Spinal cord (tissue), 10 donors: ENCODE results near the gene GPR179. TPM values are rescaled to one million over a fixed set of nuclear protein-coding genes. Genes with fewer than 3 reads are reported as not detected.
"Not testable (repeated sequence)": the region's sequence is repeated elsewhere in the genome, so short reads cannot be mapped to it uniquely, and the experiment has no call there.

Experiments used
- DNase-seq, 6 donors: peaks; one replicate each; pipeline versions ENCODE4 v3.0.0 to v3.0.0-alpha.2; 2013 to 2015; ENCODE audit warnings: low spot score in 6 of 6, low read depth in 4 of 6
- H3K27ac ChIP-seq: one replicate; pipeline ENCODE4 v1.5.1; 2013; ENCODE audit warnings: low read depth, low read length, control low read depth
- H3K27me3 ChIP-seq: one replicate; pipeline ENCODE4 v1.6.1; 2013; ENCODE audit warnings: low read length; ENCODE audit not compliant: control insufficient read depth, insufficient read depth
- H3K36me3 ChIP-seq: one replicate; pipeline ENCODE4 v1.6.1; 2013; ENCODE audit warnings: low read length; ENCODE audit not compliant: control insufficient read depth, insufficient read depth
- H3K4me1 ChIP-seq: one replicate; pipeline ENCODE4 v1.6.1; 2013; ENCODE audit warnings: low read length; ENCODE audit not compliant: control insufficient read depth, insufficient read depth
- H3K4me3 ChIP-seq: one replicate; pipeline ENCODE4 v1.5.1; 2013; ENCODE audit warnings: low read depth, low read length, control low read depth
- H3K9me3 ChIP-seq: one replicate; pipeline ENCODE4 v1.6.1; 2013; ENCODE audit warnings: low read length; ENCODE audit not compliant: control insufficient read depth, insufficient read depth
- WGBS: methylation state at CpG from one replicate; pipeline ENCODE4 v1.1.5; 2013; ENCODE audit warnings: missing lambda C conversion rate; ENCODE audit not compliant: insufficient coverage; 5-methylcytosine and 5-hydroxymethylcytosine counted together
- polyA plus RNA-seq, 2 donors: library from polyadenylated mRNA; unstranded; fragments of 120-200 nt; gene quantifications; one replicate each; pipeline ENCODE4 v1.2.1, GENCODE V29; 2013; ENCODE audit not compliant: insufficient read length in 2 of 2
- total RNA-seq, 2 donors: library from RNA; depleted of rRNA in 1 of 2; stranded (reverse); fragments of 120-200 nt in 1 of 2; fragments of >200 nt in 1 of 2; gene quantifications; one replicate each; pipeline versions ENCODE4 v1.2.3 to v1.2.4, GENCODE V29; 2013 to 2014
- donor health status: healthy.

Gene GPR179
- total and polyA plus RNA-seq, 4 donors = 1.3 to 7.6 (median 4.8) TPM

GRCh38 chr17:38324772-38325171 lies 19.0 kb downstream of the GPR179 start:
- DNase-seq = no peak
- no peaks in the 10 kb centered on the region for H3K27me3 ChIP-seq
- no peak overlapping the region for H3K4me3 ChIP-seq
- no CpG with 5 or more reads among the region's 2 CpGs for WGBS
- peaks cover 40% of the 10 kb centered on the region for H3K4me1 ChIP-seq
- H3K9me3 ChIP-seq = no peaks in the 10 kb centered on the region
- H3K27ac ChIP-seq = peak overlapping the region; percentile 93
- peaks cover 15% of the 10 kb centered on the region for H3K36me3 ChIP-seq

- Histone ChIP-seq H3K9me3 (no peaks in the 10 kb centered on the region), H3K36me3 (peaks cover 20% of the 10 kb centered on the region), H3K27ac (peak overlapping the region; percentile 93), H3K4me3 (no peak overlapping the region), H3K27me3 (no peaks in the 10 kb centered on the region), H3K4me1 (peaks cover 35% of the 10 kb centered on the region)
- DNase-seq = no peak
- no CpG with 5 or more reads among the region's 3 CpGs for WGBS
These were observed 19.5 kb downstream of the GPR179 start for GRCh38 chr17:38324141-38324697.

- WGBS = no CpG with 5 or more reads among the region's 1 CpG
- H3K4me1 ChIP-seq = peaks cover 32% of the 10 kb centered on the region
- peaks cover 23% of the 10 kb centered on the region for H3K36me3 ChIP-seq
- DNase-seq = no peak
- H3K4me3 ChIP-seq = no peak overlapping the region
- no peaks in the 10 kb centered on the region for H3K9me3 ChIP-seq
- no peak overlapping the region for H3K27ac ChIP-seq
- no peaks in the 10 kb centered on the region for H3K27me3 ChIP-seq
These were observed 20.9 kb downstream of the GPR179 start for GRCh38 chr17:38322897-38323296.

- 27% methylated on average over 6 of the region's 8 CpGs for WGBS
- Histone ChIP-seq H3K36me3 (peaks cover 27% of the 10 kb centered on the region), H3K4me1 (peaks cover 28% of the 10 kb centered on the region), H3K27ac (no peak overlapping the region), H3K4me3 (no peak overlapping the region), H3K27me3 (no peaks in the 10 kb centered on the region), H3K9me3 (no peaks in the 10 kb centered on the region)
- DNase-seq = peak in 2 of 6 donors; percentile 76 to 77
These were observed 21.5 kb downstream of the GPR179 start for GRCh38 chr17:38322156-38322779.

GRCh38 chr17:38320482-38320881 lies 23.3 kb downstream of the GPR179 start:
- H3K4me1 ChIP-seq = peaks cover 11% of the 10 kb centered on the region
- H3K4me3 ChIP-seq = no peak overlapping the region
- H3K36me3 ChIP-seq = peaks cover 29% of the 10 kb centered on the region
- DNase-seq = peak in 1 of 6 donors; percentile 0
- no peaks in the 10 kb centered on the region for H3K27me3 ChIP-seq
- H3K27ac ChIP-seq = no peak overlapping the region
- WGBS = 96% methylated on average over 10 of the region's 10 CpGs
- H3K9me3 ChIP-seq = no peaks in the 10 kb centered on the region

GRCh38 chr17:38317081-38317480 lies 26.7 kb downstream of the GPR179 start:
- Histone ChIP-seq H3K27ac (no peak overlapping the region), H3K9me3 (no peaks in the 10 kb centered on the region), H3K4me3 (no peak overlapping the region), H3K27me3 (no peaks in the 10 kb centered on the region), H3K36me3 (peaks cover 32% of the 10 kb centered on the region), H3K4me1 (no peaks in the 10 kb centered on the region)
- WGBS = 80% methylated on average over 1 of the region's 3 CpGs
- DNase-seq = no peak

- no peak for DNase-seq
- H3K36me3 ChIP-seq = peaks cover 29% of the 10 kb centered on the region
- H3K4me3 ChIP-seq = no peak overlapping the region
- no peaks in the 10 kb centered on the region for H3K4me1 ChIP-seq
- no peaks in the 10 kb centered on the region for H3K9me3 ChIP-seq
- no peaks in the 10 kb centered on the region for H3K27me3 ChIP-seq
- H3K27ac ChIP-seq = no peak overlapping the region
- 67% methylated on average over 3 of the region's 3 CpGs for WGBS
These were observed 28.3 kb downstream of the GPR179 start for GRCh38 chr17:38315497-38315896.

- 0% methylated on average over 36 of the region's 48 CpGs for WGBS
- not testable (repeated sequence) for H3K27me3 ChIP-seq, H3K9me3 ChIP-seq, H3K36me3 ChIP-seq, H3K4me1 ChIP-seq
- H3K4me3 ChIP-seq = peak within 1 kb of the TSS; percentile 63
- peak within 1 kb of the TSS; percentile 81 for H3K27ac ChIP-seq
- DNase-seq = peak; percentile 87 to 99 (median 92)
These were observed 46.8 kb downstream of the GPR179 start, which contains the start of gene MRPL45 for GRCh38 chr17:38296834-38297517. Gene MRPL45 (plus strand): TSS chr17:38297168. CDS start chr17:38297184, 16 bp downstream.

GRCh38 chr17:38295602-38296365 lies 48.0 kb downstream of the GPR179 start:
- not testable (repeated sequence) for H3K27ac ChIP-seq

More at GRCh38 chr17:38295602-38296365, 48.0 kb downstream of the GPR179 start:
- H3K4me1 ChIP-seq, H3K36me3 ChIP-seq, H3K9me3 ChIP-seq, H3K27me3 ChIP-seq, H3K4me3 ChIP-seq, DNase-seq: not testable (repeated sequence)
- 92% methylated on average over 8 of the region's 21 CpGs for WGBS
